ENCODE data around the gene CIB1.

The CIB1 gene

GRCh38 chr15:90239371-90239770, 5.6 kb upstream of the CIB1 start:
- no peak for DNase-seq

GRCh38 chr15:90234096-90234988, 601 bp upstream of the CIB1 start, which contains the start of gene GDPGP1:
TSS of gene GDPGP1 (plus strand) at chr15:90234209. CDS start at chr15:90240909, 6,700 bp downstream.
- DNase-seq = peak; percentile 95

- no peak for DNase-seq
Observed at GRCh38 chr15:90232941-90233386, 777 bp downstream of the CIB1 start.

GRCh38 chr15:90232196-90232595, 1.5 kb downstream of the CIB1 start:
- DNase-seq = no peak

GRCh38 chr15:90231028-90232017, 2.4 kb downstream of the CIB1 start:
- DNase-seq = peak; percentile 70

- DNase-seq = no peak
Observed at GRCh38 chr15:90230610-90231009, 3.1 kb downstream of the CIB1 start.

- no peak for DNase-seq
Observed at GRCh38 chr15:90230071-90230494, 3.7 kb downstream of the CIB1 start.

- no peak for DNase-seq
Observed at GRCh38 chr15:90228960-90229359, 4.8 kb downstream of the CIB1 start.

- DNase-seq = no peak
Observed at GRCh38 chr15:90227816-90228772, 5.6 kb downstream of the CIB1 start.

GRCh38 chr15:90227336-90227735, 6.4 kb downstream of the CIB1 start:
- DNase-seq = no peak

- DNase-seq = no peak
Observed at GRCh38 chr15:90225504-90226234, 8.1 kb downstream of the CIB1 start.

GRCh38 chr15:90225047-90225446, 8.7 kb downstream of the CIB1 start:
- no peak for DNase-seq

GRCh38 chr15:90223441-90224165, 10.1 kb downstream of the CIB1 start:
- no peak for DNase-seq

- DNase-seq = no peak
Observed at GRCh38 chr15:90222547-90222946, 11.2 kb downstream of the CIB1 start.

GRCh38 chr15:90221246-90221900, 12.4 kb downstream of the CIB1 start:
- no peak for DNase-seq

- DNase-seq = peak; percentile 40
Observed at GRCh38 chr15:90219421-90220141, 14.2 kb downstream of the CIB1 start.

GRCh38 chr15:90217671-90218394, 15.9 kb downstream of the CIB1 start:
- DNase-seq = no peak

- no peak for DNase-seq
Observed at GRCh38 chr15:90214553-90215196, 19.1 kb downstream of the CIB1 start.

All from activated CD4-positive, alpha-beta T cell treated with anti-CD3 and anti-CD28 coated beads for 1 hour (primary cell).